Measurements from ENCODE around the gene GFER. TPM values are rescaled to one million over a fixed set of nuclear protein-coding genes. Genes with fewer than 3 reads are reported as not detected.

The GFER gene
- total and polyA plus RNA-seq, 2 donors (not counting 1 experiment from before 2014, with no cell fraction given), result 15.6 to 30.4 TPM

- Mint-ChIP-seq H3K4me1 (peaks cover 5% of the 10 kb centered on the region), H3K27me3 (peaks cover 8% of the 10 kb centered on the region), H3K4me3 (no peak overlapping the region), H3K9me3 (ENCODE audit: insufficient read depth) (no peaks in the 10 kb centered on the region), H3K27ac (no peak overlapping the region)
- Histone ChIP-seq H3K9me3 (ENCODE audit: control extremely low read depth in 1 of 3, control insufficient read depth in 2 of 3, insufficient read depth in 1 of 3, low read length in 2 of 3) (peaks cover 0 to 13% (median 0%) of the 10 kb centered on the region in 3 donors), H4K20me1 (ENCODE audit: control insufficient read depth, insufficient read depth, low read length, poor library complexity, severe bottlenecking) (no peaks in the 10 kb centered on the region), H3K9ac (ENCODE audit: low read length) (no peak overlapping the region), H3K4me2 (replicated peaks; ENCODE audit: low read depth, low read length, poor library complexity, severe bottlenecking) (no peak overlapping the region), H3K4me1 (ENCODE audit: control insufficient read depth in 2 of 2, insufficient read depth in 2 of 2, low read length in 2 of 2) (peaks cover 8 to 14% of the 10 kb centered on the region in 2 donors), H3K79me2 (ENCODE audit: control insufficient read depth, insufficient read depth, low read length) (no peaks in the 10 kb centered on the region), H2AFZ (ENCODE audit: insufficient read depth, low read depth, low read length, poor library complexity, severe bottlenecking) (no peak overlapping the region), H3K4me3 (ENCODE audit: control extremely low read depth in 1 of 5, extremely low read depth in 1 of 5, insufficient read depth in 1 of 5, low read depth in 2 of 5, low read length in 4 of 5) (no peak overlapping the region), H3K27me3 (replicated peaks in 1 of 4; ENCODE audit: control extremely low read depth in 1 of 4, control insufficient read depth in 3 of 4, insufficient read depth in 4 of 4, low read length in 3 of 4) (peaks cover 0 to 30% (median 8%) of the 10 kb centered on the region in 4 experiments), H3K27ac (ENCODE audit: low read length in 2 of 2) (no peak overlapping the region), H3K36me3 (replicated peaks in 1 of 2; ENCODE audit: control extremely low read depth in 1 of 2, control insufficient read depth in 1 of 2, extremely low read depth in 1 of 2, insufficient read depth in 2 of 2, low read length in 1 of 2) (no peaks in the 10 kb centered on the region)
- no peak for ATAC-seq (ENCODE audit: low read depth)
- 63% methylated on average over 7 of the region's 11 CpGs for WGBS (ENCODE audit: insufficient coverage)
- intact Hi-C loops (cut with micrococcal nuclease), result no loop called here
- ChIA-PET CTCF (interaction anchor here (1.0 to 1.1 kb wide), 2 partner anchors 9 to 109 kb away, joined by 3 to 4 read pairs; no protein-coding TSS in a partner anchor), POLR2A (no interaction called here)
- TF ChIP-seq, protein P1, sequence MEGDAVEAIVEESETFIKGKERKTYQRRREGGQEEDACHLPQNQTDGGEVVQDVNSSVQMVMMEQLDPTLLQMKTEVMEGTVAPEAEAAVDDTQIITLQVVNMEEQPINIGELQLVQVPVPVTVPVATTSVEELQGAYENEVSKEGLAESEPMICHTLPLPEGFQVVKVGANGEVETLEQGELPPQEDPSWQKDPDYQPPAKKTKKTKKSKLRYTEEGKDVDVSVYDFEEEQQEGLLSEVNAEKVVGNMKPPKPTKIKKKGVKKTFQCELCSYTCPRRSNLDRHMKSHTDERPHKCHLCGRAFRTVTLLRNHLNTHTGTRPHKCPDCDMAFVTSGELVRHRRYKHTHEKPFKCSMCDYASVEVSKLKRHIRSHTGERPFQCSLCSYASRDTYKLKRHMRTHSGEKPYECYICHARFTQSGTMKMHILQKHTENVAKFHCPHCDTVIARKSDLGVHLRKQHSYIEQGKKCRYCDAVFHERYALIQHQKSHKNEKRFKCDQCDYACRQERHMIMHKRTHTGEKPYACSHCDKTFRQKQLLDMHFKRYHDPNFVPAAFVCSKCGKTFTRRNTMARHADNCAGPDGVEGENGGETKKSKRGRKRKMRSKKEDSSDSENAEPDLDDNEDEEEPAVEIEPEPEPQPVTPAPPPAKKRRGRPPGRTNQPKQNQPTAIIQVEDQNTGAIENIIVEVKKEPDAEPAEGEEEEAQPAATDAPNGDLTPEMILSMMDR (IDR thresholded peaks at IDR 0.05), result no peak
- no peak for TF ChIP-seq EZH2 (IDR thresholded peaks at IDR 0.05; ENCODE audit: borderline replicate concordance, insufficient read depth, low read depth, low read length, poor library complexity, severe bottlenecking)
- DNase-seq, result no peak
These were observed 47.1 kb downstream of the GFER start for GRCh38 chr16:2031081-2031577.

DNA sequence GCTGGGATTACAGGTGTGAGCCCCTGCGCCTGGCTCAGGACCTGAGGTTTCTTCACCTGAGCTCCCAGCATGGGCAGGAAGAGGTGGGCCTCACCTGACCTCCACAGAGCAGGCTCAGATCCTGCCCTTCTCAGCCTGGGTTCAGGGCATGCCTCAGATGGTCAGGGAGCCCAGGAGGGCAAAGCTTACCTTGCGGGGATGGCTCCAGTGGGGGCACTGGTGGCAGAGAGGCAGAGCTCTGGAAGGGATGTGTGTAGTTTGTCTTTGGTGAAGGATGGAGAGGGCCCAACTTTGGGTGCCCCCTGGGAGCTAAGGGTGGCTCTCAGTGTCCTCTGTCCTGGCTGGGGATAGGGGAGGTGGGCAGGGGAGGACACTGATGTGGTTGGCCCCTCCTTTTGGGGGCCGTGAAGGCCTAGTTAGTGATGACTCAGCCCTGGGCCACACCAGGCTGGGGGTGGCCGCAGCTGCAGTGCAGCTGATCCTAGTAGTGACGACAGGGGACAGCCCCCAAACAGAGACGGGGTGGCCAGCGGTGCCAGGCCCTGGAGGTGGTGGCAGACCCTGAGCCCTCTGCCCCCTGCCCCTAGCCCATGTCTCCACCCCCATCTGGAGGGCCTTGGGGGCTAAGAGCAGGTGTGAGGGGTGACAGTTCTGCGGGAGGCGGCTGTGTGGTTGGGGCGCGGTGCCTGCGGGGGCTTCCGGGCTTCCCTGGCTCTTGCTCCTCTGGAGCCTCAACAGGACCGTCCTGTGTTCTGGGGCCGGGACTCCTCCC is 48.5 kb downstream of the GFER start:
- Mint-ChIP-seq H3K4me3 (no peak overlapping the region), H3K27me3 (peaks cover 6% of the 10 kb centered on the region), H3K27ac (no peak overlapping the region), H3K9me3 (ENCODE audit: insufficient read depth) (no peaks in the 10 kb centered on the region), H3K4me1 (peaks cover 3% of the 10 kb centered on the region)
- intact Hi-C loops (cut with micrococcal nuclease), result no loop called here
- H3K36me3 ChIP-seq (replicated peaks in 1 of 2; ENCODE audit: control extremely low read depth in 1 of 2, control insufficient read depth in 1 of 2, extremely low read depth in 1 of 2, insufficient read depth in 2 of 2, low read length in 1 of 2), result no peaks in the 10 kb centered on the region
- 60% methylated on average over 12 of the region's 15 CpGs for WGBS (ENCODE audit: insufficient coverage)
- H2AFZ ChIP-seq (ENCODE audit: insufficient read depth, low read depth, low read length, poor library complexity, severe bottlenecking), result peak overlapping the region; percentile 54
- no peaks in the 10 kb centered on the region for H3K79me2 ChIP-seq (ENCODE audit: control insufficient read depth, insufficient read depth, low read length)
- H4K20me1 ChIP-seq (ENCODE audit: control insufficient read depth, insufficient read depth, low read length, poor library complexity, severe bottlenecking), result no peaks in the 10 kb centered on the region
- peak; percentile 45 for ATAC-seq (ENCODE audit: low read depth)
- peaks cover 0 to 24% (median 5%) of the 10 kb centered on the region in 4 experiments for H3K27me3 ChIP-seq (replicated peaks in 1 of 4; ENCODE audit: control extremely low read depth in 1 of 4, control insufficient read depth in 3 of 4, insufficient read depth in 4 of 4, low read length in 3 of 4)
- no peak overlapping the region for H3K27ac ChIP-seq (ENCODE audit: low read length in 2 of 2)
- TF ChIP-seq, protein P1 (IDR thresholded peaks at IDR 0.05), result no peak
- TF ChIP-seq EZH2 (IDR thresholded peaks at IDR 0.05; ENCODE audit: borderline replicate concordance, insufficient read depth, low read depth, low read length, poor library complexity, severe bottlenecking), result no peak
- ChIA-PET CTCF (interaction anchor here (1.1 kb wide), 1 partner anchor 10 kb away, joined by 4 read pairs; no protein-coding TSS in a partner anchor), POLR2A (interaction anchor here (0.7 kb wide), 1 partner anchor 430 kb away, joined by 3 read pairs; no protein-coding TSS in a partner anchor)
- peaks cover under 1 to 6% of the 10 kb centered on the region in 2 donors for H3K4me1 ChIP-seq (ENCODE audit: control insufficient read depth in 2 of 2, insufficient read depth in 2 of 2, low read length in 2 of 2)
- H3K9ac ChIP-seq (ENCODE audit: low read length), result no peak overlapping the region
- peak overlapping the region; percentile 44 for H3K4me2 ChIP-seq (replicated peaks; ENCODE audit: low read depth, low read length, poor library complexity, severe bottlenecking)
- H3K4me3 ChIP-seq (ENCODE audit: control extremely low read depth in 1 of 5, extremely low read depth in 1 of 5, insufficient read depth in 1 of 5, low read depth in 2 of 5, low read length in 4 of 5), result no peak overlapping the region
- peaks cover 0 to 13% (median 0%) of the 10 kb centered on the region in 3 donors for H3K9me3 ChIP-seq (ENCODE audit: control extremely low read depth in 1 of 3, control insufficient read depth in 2 of 3, insufficient read depth in 1 of 3, low read length in 2 of 3)
- no peak for DNase-seq
